Ovary (tissue), 9 donors: ENCODE data around the gene GABRG3. TPM values are rescaled to one million over a fixed set of nuclear protein-coding genes. Genes with fewer than 3 reads are reported as not detected.

ENCODE experiments used
- DNase-seq, 5 donors: peaks; one replicate each; pipeline ENCODE4 v3.0.0-alpha.2; 2019 to 2020
- H3K27ac ChIP-seq, 2 donors: fragments of 200-600 bp; one replicate each; pipeline versions ENCODE4 v1.5.1 to v1.8.0; 2019 to 2022
- H3K27me3 ChIP-seq: fragments of 200-600 bp; one replicate; pipeline ENCODE4 v1.8.0; 2022
- H3K36me3 ChIP-seq: fragments of 200-600 bp; sonication (generic); one replicate; pipeline ENCODE4 v1.5.1; 2019
- H3K4me1 ChIP-seq: one replicate; pipeline ENCODE4 v1.8.1; 2013; ENCODE audit warnings: mild to moderate bottlenecking, moderate library complexity; ENCODE audit not compliant: insufficient read depth
- H3K4me3 ChIP-seq: fragments of 200-600 bp; sonication (generic); one replicate; pipeline ENCODE4 v1.5.1; 2017
- H3K9me3 ChIP-seq, 2 donors: fragments of 200-600 bp in 1 of 2; sonication (generic) in 1 of 2; one replicate each; pipeline versions ENCODE4 v1.5.1 to v1.8.1; 2013 to 2019; ENCODE audit warnings: mild to moderate bottlenecking in 1 of 2, moderate library complexity in 1 of 2
- EP300 ChIP-seq: sonication (generic); formaldehyde crosslinking; IDR thresholded peaks from one replicate; pipeline ENCODE4 v1.6.1; 2017; ENCODE audit warnings: antibody characterized with exemption
- POLR2A ChIP-seq: fragments of 450-650 bp; IDR thresholded peaks from one replicate; pipeline ENCODE4 v1.6.1; 2017; ENCODE audit warnings: antibody characterized with exemption, mild to moderate bottlenecking, moderate library complexity
- WGBS, 3 donors: extraction: QIAGEN DNeasy Blood & Tissue Kit in 1 of 3; methylation state at CpG; one replicate each; pipeline versions ENCODE4 v1.1.5 to v1.1.7; 2013 to 2017; 5-methylcytosine and 5-hydroxymethylcytosine counted together
- intact Hi-C, 4 donors: fragments of 100-400 bp; cut with DNase I; formaldehyde crosslinking; loops; one replicate each; pipeline versions ENCODE4 v1.11.0 to v1.15.1; 2022 to 2023
- polyA plus RNA-seq, 2 donors: library from polyadenylated mRNA; stranded (reverse); fragments of 200-250 nt in 1 of 2; fragments of 350-450 nt in 1 of 2; fragmentation: Illumina TruSeq in 1 of 2; extraction: RNeasy Lipid Tissue Mini Kit (QIAGEN cat#74804) in 1 of 2; gene quantifications; one replicate each; pipeline ENCODE4 v1.2.3, GENCODE V29; 2013 to 2014
- total RNA-seq, 7 donors: library from RNA; depleted of rRNA in 2 of 7; stranded (reverse); fragments of >200 nt in 2 of 7; fragmentation: NEBNext Ultra II Directional in 3 of 7; extraction: Animal tissue kit (Norgen Biotek cat#: 25700) in 3 of 7; gene quantifications; one replicate each; pipeline versions ENCODE4 v1.1.0 to v1.2.4, GENCODE V29; 2016 to 2023
- TF ChIP-seq, protein P1 (sequence below), 3 donors: fragments of 450-650 bp in 2 of 3; fragments of 200-600 bp in 1 of 3; IDR thresholded peaks; one replicate each; pipeline versions ENCODE4 v1.5.1 to v1.8.0; 2016 to 2022; ENCODE audit warnings: antibody characterized with exemption in 3 of 3, mild to moderate bottlenecking in 1 of 3
- donor health status: DM: no; HTN: no; CAD: no; lungs with moderate emphysema.
- donor health status: DM: no; HTN: no; CAD: no.
- donor health status: Bipolar disorder and iron deficiency.
- donor health status: DM: yes; HTN: yes; CAD: no.
- donor health status: DM: no; HTN: no; CAD: no.
- donor health status: DM: yes; HTN: yes; CAD: no.

The GABRG3 gene
- total and polyA plus RNA-seq, 9 donors, result 0.01 to 0.18 (median 0.13) TPM; not detected in 6

DNA sequence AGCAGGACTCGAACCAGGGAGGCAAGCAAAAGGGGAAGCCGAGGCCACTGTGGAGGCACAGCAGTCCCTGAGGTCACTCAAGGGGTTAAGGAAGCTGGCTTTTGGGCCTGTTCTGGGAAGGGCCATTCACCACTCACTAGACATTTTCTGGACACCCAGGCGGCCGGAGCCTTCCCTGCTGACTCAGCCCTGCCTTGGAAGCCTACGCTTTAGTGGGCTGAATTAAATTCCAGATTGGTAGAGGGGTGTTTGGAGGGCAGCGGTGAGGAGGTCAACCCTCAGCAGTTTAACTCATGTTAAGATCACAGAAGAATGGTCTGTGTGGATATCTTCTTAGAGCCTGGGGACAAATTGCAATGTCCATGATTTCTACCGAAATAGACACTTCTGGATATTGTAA is 152.8 kb downstream of the GABRG3 start:
- H3K4me1 ChIP-seq, result no peaks in the 10 kb centered on the region
- H3K27ac ChIP-seq, result no peak overlapping the region
- H3K27me3 ChIP-seq, result no peaks in the 10 kb centered on the region
- no peak overlapping the region for H3K4me3 ChIP-seq
- no peaks in the 10 kb centered on the region for H3K36me3 ChIP-seq
- intact Hi-C loops, result no loop called here
- TF ChIP-seq, protein P1, sequence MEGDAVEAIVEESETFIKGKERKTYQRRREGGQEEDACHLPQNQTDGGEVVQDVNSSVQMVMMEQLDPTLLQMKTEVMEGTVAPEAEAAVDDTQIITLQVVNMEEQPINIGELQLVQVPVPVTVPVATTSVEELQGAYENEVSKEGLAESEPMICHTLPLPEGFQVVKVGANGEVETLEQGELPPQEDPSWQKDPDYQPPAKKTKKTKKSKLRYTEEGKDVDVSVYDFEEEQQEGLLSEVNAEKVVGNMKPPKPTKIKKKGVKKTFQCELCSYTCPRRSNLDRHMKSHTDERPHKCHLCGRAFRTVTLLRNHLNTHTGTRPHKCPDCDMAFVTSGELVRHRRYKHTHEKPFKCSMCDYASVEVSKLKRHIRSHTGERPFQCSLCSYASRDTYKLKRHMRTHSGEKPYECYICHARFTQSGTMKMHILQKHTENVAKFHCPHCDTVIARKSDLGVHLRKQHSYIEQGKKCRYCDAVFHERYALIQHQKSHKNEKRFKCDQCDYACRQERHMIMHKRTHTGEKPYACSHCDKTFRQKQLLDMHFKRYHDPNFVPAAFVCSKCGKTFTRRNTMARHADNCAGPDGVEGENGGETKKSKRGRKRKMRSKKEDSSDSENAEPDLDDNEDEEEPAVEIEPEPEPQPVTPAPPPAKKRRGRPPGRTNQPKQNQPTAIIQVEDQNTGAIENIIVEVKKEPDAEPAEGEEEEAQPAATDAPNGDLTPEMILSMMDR (IDR thresholded peaks at IDR 0.05), result no peak
- TF ChIP-seq POLR2A, result no peak
- TF ChIP-seq EP300, result no peak
- H3K9me3 ChIP-seq, result no peaks in the 10 kb centered on the region
- no peak for DNase-seq
- WGBS, 3 donors, result 77 to 88% (median 88%) methylated on average over 7 of the region's 7 CpGs

DNA sequence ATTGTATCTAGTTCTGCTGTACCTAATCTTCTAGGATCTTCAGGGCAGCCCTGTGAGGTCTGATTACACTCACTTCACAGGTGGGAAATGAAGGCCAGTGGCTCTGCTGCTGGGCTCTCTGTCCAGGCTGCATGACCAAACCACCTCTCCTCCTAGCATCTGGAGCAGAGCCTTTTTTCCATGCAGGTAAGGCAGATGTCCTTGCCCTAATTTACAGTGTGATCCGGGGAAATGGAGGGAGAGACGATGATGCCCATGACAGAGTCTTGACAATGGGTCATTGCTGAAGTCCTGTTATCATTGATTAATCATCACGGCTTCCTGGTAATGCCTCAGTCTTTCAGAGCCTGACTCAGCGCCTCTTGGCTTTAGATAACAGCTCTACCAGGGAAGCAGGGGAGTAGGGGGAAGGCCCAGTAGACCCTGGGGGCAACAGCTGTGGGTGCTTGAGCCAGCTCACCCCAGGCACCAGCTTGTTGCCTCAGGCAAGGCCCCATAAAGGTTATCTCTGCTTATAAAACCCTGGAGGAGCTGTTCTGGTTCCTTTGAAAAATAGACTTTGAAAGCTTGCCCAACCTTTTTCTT is 153.4 kb downstream of the GABRG3 start:
- WGBS, 3 donors, result 20 to 43% (median 25%) methylated on average over 4 of the region's 4 CpGs
- TF ChIP-seq POLR2A (no peak), EP300 (no peak)
- TF ChIP-seq, protein P1 (IDR thresholded peaks at IDR 0.05), result no peak
- H3K4me1 ChIP-seq, result no peaks in the 10 kb centered on the region
- H3K9me3 ChIP-seq, result no peaks in the 10 kb centered on the region
- no peaks in the 10 kb centered on the region for H3K27me3 ChIP-seq
- no peak overlapping the region for H3K27ac ChIP-seq
- intact Hi-C loops, result no loop called here
- no peak for DNase-seq
- no peaks in the 10 kb centered on the region for H3K36me3 ChIP-seq
- no peak overlapping the region for H3K4me3 ChIP-seq

DNA sequence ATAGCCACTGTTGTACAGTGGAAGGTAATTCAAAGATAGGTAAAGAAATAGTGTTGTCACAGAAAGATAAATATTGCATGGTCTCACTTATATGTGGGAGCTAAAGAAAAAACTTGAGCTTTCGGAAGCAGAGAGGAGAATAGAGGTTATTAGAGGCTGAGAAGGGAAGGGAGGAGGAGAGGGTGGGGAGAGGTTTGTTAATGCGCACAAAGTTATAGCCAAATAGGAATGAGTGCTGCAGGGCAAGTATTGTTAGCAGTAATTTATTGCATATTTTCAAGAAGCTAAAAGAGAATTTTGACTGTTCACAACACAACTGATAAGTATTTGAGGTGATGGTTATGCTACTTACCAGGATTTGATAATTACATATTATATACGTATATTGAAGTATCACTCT is 154.2 kb downstream of the GABRG3 start:
- H3K4me1 ChIP-seq, result no peaks in the 10 kb centered on the region
- no peaks in the 10 kb centered on the region for H3K9me3 ChIP-seq
- TF ChIP-seq, protein P1 (IDR thresholded peaks at IDR 0.05), result no peak
- no peak for TF ChIP-seq EP300
- no peak for TF ChIP-seq POLR2A
- no peak overlapping the region for H3K4me3 ChIP-seq
- DNase-seq, result no peak
- H3K27ac ChIP-seq, result no peak overlapping the region
- no peaks in the 10 kb centered on the region for H3K36me3 ChIP-seq
- H3K27me3 ChIP-seq, result no peaks in the 10 kb centered on the region
- 66 to 68% (median 67%) methylated on average over 3 of the region's 3 CpGs for WGBS, 3 donors
- intact Hi-C loops, result no loop called here

DNA sequence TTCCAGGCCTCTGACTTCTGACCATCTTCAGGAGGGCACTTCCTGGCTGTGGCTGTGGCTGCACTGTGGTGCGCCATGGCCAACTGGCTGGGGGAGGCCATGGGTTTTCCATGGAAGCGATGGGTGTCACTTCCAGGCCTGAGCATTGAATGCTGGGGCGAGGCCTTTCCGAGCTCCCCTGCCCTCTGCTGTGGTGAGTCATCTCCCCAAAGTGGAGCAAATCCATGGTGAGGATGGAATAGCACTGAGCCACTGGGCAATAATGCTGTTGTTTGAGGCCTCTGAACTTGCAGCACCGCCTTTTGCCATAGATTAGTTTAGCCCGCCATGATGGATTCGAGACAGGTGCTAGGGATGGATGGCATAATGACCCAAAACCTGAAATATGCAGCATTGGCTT is 155.5 kb downstream of the GABRG3 start:
- 89 to 96% (median 92%) methylated on average over 7 of the region's 7 CpGs for WGBS, 3 donors

More for the DNA sequence above, 155.5 kb downstream of the GABRG3 start:
- TF ChIP-seq, protein P1 (IDR thresholded peaks at IDR 0.05), result no peak
- H3K9me3 ChIP-seq, result no peaks in the 10 kb centered on the region
- intact Hi-C loops, result no loop called here
- no peaks in the 10 kb centered on the region for H3K4me1 ChIP-seq
- H3K27ac ChIP-seq, result no peak overlapping the region
- DNase-seq, result no peak
- H3K4me3 ChIP-seq, result no peak overlapping the region
- no peaks in the 10 kb centered on the region for H3K36me3 ChIP-seq
- no peaks in the 10 kb centered on the region for H3K27me3 ChIP-seq
